Left forelimb (tissue), 1 donor: ENCODE data around the gene ATG9B.

ENCODE experiments used
- DNase-seq: peaks from one replicate; pipeline ENCODE4 v3.0.0-alpha.2; 2018; ENCODE audit warnings: low spot score

The ATG9B gene

GRCh38 chr7:151024435-151025056 is at the start of gene ATG9B:
ATG9B (minus strand) TSS chr7:151024494; CDS start chr7:151024423, 71 bp downstream.
- DNase-seq, result no peak

GRCh38 chr7:151073990-151074389 is 49.7 kb upstream of the ATG9B start:
- DNase-seq, result no peak

- DNase-seq, result no peak
These were observed 47.0 kb upstream of the ATG9B start for GRCh38 chr7:151071032-151071866.

GRCh38 chr7:151070574-151070960 is 46.3 kb upstream of the ATG9B start:
- DNase-seq, result no peak

- DNase-seq, result no peak
These were observed 45.7 kb upstream of the ATG9B start for GRCh38 chr7:151069841-151070573.

- no peak for DNase-seq
These were observed 43.9 kb upstream of the ATG9B start for GRCh38 chr7:151068069-151068773.

- no peak for DNase-seq
These were observed 42.1 kb upstream of the ATG9B start for GRCh38 chr7:151066273-151066974.

GRCh38 chr7:151065516-151065915 is 41.2 kb upstream of the ATG9B start:
- no peak for DNase-seq

GRCh38 chr7:151064993-151065392 is 40.7 kb upstream of the ATG9B start:
- DNase-seq, result no peak

GRCh38 chr7:151064454-151064853 is 40.2 kb upstream of the ATG9B start:
- no peak for DNase-seq

GRCh38 chr7:151063212-151063561 is 38.9 kb upstream of the ATG9B start:
- no peak for DNase-seq

- DNase-seq, result no peak
These were observed 38.3 kb upstream of the ATG9B start for GRCh38 chr7:151062399-151063211.

GRCh38 chr7:151062111-151062398 is 37.8 kb upstream of the ATG9B start:
- DNase-seq, result no peak

GRCh38 chr7:151061213-151062110 is 37.2 kb upstream of the ATG9B start:
- DNase-seq, result no peak

GRCh38 chr7:151060416-151061212 is 36.3 kb upstream of the ATG9B start:
- DNase-seq, result no peak

- DNase-seq, result no peak
These were observed 35.8 kb upstream of the ATG9B start for GRCh38 chr7:151060113-151060415.

- peak; percentile 94 for DNase-seq
These were observed 35.2 kb upstream of the ATG9B start, which contains the start of gene SLC4A2 for GRCh38 chr7:151059367-151060112. SLC4A2 (plus strand) TSS chr7:151059589; CDS start chr7:151061988, 2,399 bp downstream.

- DNase-seq, result no peak
These were observed 34.6 kb upstream of the ATG9B start for GRCh38 chr7:151058781-151059366.
